BE2C (cell line): Measurements from ENCODE around the gene SYT1.

Source experiments
- DNase-seq: peaks from one replicate; pipeline ENCODE4 v3.0.0-alpha.2; 2020
- H3K27me3 ChIP-seq: fragments of 250-450 bp; sonication (Bioruptor Pico); 2 replicates; pipeline ENCODE4 v1.5.1; 2020; ENCODE audit warnings: mild to moderate bottlenecking
- H3K36me3 ChIP-seq: fragments of 250-450 bp; sonication (Bioruptor Pico); 2 replicates; pipeline ENCODE4 v1.5.1; 2020; ENCODE audit warnings: mild to moderate bottlenecking
- H3K4me1 ChIP-seq: fragments of 250-450 bp; sonication (Bioruptor Pico); 2 replicates; pipeline ENCODE4 v1.5.1; 2020
- H3K4me3 ChIP-seq: 2 replicates; pipeline ENCODE4 v1.5.1; 2011; ENCODE audit warnings: low read depth, low read length
- H3K9me3 ChIP-seq: fragments of 250-450 bp; sonication (Bioruptor Pico); 2 replicates; pipeline ENCODE4 v1.5.1; 2020
- TF ChIP-seq, protein P1 (sequence below): IDR thresholded peaks from 2 replicates; pipeline ENCODE4 v1.5.1; 2012; ENCODE audit warnings: mild to moderate bottlenecking, low read depth, low read length

The SYT1 gene

DNA sequence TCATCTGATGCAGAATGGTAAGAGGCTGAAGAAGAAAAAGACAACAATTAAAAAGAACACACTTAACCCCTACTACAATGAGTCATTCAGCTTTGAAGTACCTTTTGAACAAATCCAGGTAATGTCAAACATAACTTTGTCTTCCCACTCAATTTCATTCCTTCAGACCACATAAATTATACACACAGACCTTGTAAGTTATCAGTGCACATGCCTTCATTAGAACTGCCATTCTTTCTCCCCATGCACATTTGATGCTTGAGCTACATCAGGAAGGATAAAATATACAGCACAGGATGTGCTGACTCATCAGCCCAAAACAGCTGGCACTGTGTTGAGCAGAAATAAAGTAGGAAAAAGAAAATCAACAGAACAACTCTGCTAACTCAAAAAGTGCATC, 579.5 kb downstream of the SYT1 start:
- Histone ChIP-seq H3K4me3 (no peak overlapping the region), H3K36me3 (peaks cover 39% of the 10 kb centered on the region), H3K9me3 (no peaks in the 10 kb centered on the region), H3K4me1 (peaks cover 11% of the 10 kb centered on the region; the same call in 1 of the 2 replicates), H3K27me3 (no peaks in the 10 kb centered on the region)
- no peak for DNase-seq
- TF ChIP-seq, protein P1, sequence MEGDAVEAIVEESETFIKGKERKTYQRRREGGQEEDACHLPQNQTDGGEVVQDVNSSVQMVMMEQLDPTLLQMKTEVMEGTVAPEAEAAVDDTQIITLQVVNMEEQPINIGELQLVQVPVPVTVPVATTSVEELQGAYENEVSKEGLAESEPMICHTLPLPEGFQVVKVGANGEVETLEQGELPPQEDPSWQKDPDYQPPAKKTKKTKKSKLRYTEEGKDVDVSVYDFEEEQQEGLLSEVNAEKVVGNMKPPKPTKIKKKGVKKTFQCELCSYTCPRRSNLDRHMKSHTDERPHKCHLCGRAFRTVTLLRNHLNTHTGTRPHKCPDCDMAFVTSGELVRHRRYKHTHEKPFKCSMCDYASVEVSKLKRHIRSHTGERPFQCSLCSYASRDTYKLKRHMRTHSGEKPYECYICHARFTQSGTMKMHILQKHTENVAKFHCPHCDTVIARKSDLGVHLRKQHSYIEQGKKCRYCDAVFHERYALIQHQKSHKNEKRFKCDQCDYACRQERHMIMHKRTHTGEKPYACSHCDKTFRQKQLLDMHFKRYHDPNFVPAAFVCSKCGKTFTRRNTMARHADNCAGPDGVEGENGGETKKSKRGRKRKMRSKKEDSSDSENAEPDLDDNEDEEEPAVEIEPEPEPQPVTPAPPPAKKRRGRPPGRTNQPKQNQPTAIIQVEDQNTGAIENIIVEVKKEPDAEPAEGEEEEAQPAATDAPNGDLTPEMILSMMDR: no peak

DNA sequence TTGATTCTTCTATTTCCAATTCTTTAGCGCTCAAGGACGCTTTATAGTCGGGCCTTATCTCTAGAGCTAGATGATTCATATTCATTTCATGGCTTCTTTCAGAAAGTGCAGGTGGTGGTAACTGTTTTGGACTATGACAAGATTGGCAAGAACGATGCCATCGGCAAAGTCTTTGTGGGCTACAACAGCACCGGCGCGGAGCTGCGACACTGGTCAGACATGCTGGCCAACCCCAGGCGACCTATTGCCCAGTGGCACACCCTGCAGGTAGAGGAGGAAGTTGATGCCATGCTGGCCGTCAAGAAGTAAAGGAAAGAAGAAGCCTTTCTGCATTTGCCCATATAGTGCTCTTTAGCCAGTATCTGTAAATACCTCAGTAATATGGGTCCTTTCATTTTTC, 584.2 kb downstream of the SYT1 start:
- no peak for DNase-seq
- peaks cover 18% of the 10 kb centered on the region for H3K4me1 ChIP-seq
- no peaks in the 10 kb centered on the region for H3K9me3 ChIP-seq
- no peaks in the 10 kb centered on the region for H3K27me3 ChIP-seq
- TF ChIP-seq, protein P1: no peak
- H3K4me3 ChIP-seq: no peak overlapping the region
- peaks cover 60% of the 10 kb centered on the region for H3K36me3 ChIP-seq

DNA sequence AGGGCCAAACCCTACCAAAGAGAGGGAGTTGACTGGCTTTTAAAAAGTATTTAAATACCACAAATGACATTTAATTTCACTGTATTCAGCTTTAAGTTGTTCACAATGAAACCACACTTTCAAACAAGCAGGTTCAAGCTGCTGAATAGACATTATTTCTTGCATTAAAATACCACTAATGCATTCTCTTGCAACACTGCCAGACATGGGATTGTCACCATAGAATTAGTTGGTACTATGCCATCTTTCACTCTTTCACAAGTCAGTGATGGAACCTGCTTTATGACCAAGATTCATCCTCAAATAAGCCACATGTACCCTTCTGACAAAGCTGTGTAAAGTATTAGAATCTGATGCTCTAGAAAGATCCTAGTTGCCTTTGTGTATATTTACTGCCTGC, 586.8 kb downstream of the SYT1 start:
- TF ChIP-seq, protein P1: no peak
- H3K27me3 ChIP-seq: no peaks in the 10 kb centered on the region
- H3K4me1 ChIP-seq: peaks cover 18% of the 10 kb centered on the region
- no peak for DNase-seq
- no peak overlapping the region for H3K4me3 ChIP-seq
- no peaks in the 10 kb centered on the region for H3K9me3 ChIP-seq
- peaks cover 39% of the 10 kb centered on the region for H3K36me3 ChIP-seq

DNA sequence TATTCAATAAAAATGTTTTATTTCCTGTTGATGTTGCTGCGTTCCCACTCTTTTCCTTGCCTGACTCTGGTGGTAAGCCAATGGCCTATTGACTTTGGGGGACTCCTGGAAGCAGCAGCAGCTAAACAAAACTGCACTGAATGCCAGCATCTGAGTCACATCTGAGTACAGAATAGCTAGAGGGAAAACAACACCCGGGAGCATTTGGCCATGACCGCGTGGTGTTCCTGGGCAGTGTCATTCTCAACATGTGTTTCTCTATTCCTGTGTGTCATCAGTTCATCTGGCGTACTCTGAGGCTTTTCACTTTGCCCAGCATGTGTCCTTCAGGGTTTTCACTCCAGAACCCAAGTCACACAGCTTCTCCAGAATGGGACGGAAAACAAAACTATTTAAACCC, 587.4 kb downstream of the SYT1 start:
- H3K9me3 ChIP-seq: no peaks in the 10 kb centered on the region
- H3K36me3 ChIP-seq: peaks cover 37% of the 10 kb centered on the region
- TF ChIP-seq, protein P1: no peak
- peaks cover 18% of the 10 kb centered on the region for H3K4me1 ChIP-seq
- peak; percentile 75 for DNase-seq
- no peak overlapping the region for H3K4me3 ChIP-seq
- H3K27me3 ChIP-seq: no peaks in the 10 kb centered on the region

DNA sequence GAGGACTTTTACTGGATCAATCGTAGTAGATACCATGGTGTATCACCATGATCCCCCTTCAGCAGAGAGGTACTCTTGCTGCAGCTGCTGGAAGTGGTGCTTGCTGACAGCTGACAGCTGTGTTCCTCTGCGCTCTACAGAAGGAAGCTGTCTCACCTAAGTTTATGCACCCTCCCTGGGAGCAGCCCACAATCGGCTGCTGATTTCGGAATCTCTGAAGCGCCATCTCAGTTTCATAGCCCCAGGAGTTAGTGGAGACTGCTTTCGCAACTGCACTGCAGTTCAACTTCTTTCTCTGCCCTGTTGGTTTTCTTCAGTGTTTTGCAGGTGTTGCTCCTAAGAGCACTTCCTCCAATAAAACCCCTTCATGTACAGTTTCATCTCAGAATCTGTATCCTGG, 588.3 kb downstream of the SYT1 start:
- Histone ChIP-seq H3K4me3 (no peak overlapping the region), H3K4me1 (peaks cover 14% of the 10 kb centered on the region), H3K27me3 (no peaks in the 10 kb centered on the region), H3K9me3 (no peaks in the 10 kb centered on the region), H3K36me3 (peaks cover 37% of the 10 kb centered on the region)
- TF ChIP-seq, protein P1: no peak
- DNase-seq: no peak

DNA sequence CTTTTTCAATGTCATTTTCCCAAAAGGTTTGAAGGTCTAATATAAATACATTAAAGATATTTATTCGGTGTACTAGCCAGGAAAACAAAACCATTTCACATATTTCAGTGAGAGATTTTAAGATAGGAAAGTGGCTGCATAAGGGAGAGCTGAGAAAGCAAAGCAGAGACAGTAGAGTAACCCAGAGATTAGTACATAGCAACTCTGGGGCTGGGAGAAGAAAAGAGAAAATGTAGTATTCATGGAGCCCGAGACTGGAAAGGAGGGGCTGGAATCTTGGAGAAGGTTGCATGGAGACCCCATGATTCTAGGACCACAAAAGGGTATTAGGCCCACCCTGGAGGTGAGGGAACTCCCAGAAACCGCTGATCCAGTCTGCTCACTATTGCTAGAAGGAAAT, 589.2 kb downstream of the SYT1 start:
- H3K27me3 ChIP-seq: no peaks in the 10 kb centered on the region
- H3K4me3 ChIP-seq: no peak overlapping the region
- peaks cover 31% of the 10 kb centered on the region for H3K36me3 ChIP-seq
- no peaks in the 10 kb centered on the region for H3K9me3 ChIP-seq
- no peak for DNase-seq
- TF ChIP-seq, protein P1: no peak
- peaks cover 14% of the 10 kb centered on the region for H3K4me1 ChIP-seq
